Measurements from ENCODE around the gene PLEKHG5.
A peak's percentile ranks its signal among the peaks of the same experiment; 100 is the strongest.
"Not testable (repeated sequence)": the region's sequence is repeated elsewhere in the genome, so short reads cannot be mapped to it uniquely, and the experiment has no call there.

Gene PLEKHG5

GRCh38 chr1:6448749-6449631, 42.5 kb downstream of the PLEKHG5 start:
- H3K27me3 Mint-ChIP-seq = peaks cover 75% of the 10 kb centered on the region
- peak; percentile 49 for DNase-seq

GRCh38 chr1:6447818-6448748, 43.4 kb downstream of the PLEKHG5 start:
- peak; percentile 56 for DNase-seq
- no peaks in the 10 kb centered on the region for H3K36me3 Mint-ChIP-seq (ENCODE audit: low read depth)
- no peaks in the 10 kb centered on the region for H3K9me3 Mint-ChIP-seq
- H3K4me1 Mint-ChIP-seq (ENCODE audit: low read depth) = peaks cover 12% of the 10 kb centered on the region
- no peak overlapping the region for H3K27ac Mint-ChIP-seq
- peaks cover 66% of the 10 kb centered on the region for H3K27me3 Mint-ChIP-seq
- peak overlapping the region; percentile 23 for H3K4me3 Mint-ChIP-seq

More at GRCh38 chr1:6448749-6449631, 42.5 kb downstream of the PLEKHG5 start:
- H3K4me3 Mint-ChIP-seq = no peak overlapping the region
- no peaks in the 10 kb centered on the region for H3K36me3 Mint-ChIP-seq (ENCODE audit: low read depth)
- H3K27ac Mint-ChIP-seq = no peak overlapping the region
- no peaks in the 10 kb centered on the region for H3K9me3 Mint-ChIP-seq
- H3K4me1 Mint-ChIP-seq (ENCODE audit: low read depth) = peaks cover 19% of the 10 kb centered on the region

GRCh38 chr1:6447016-6447817, 44.2 kb downstream of the PLEKHG5 start:
- Mint-ChIP-seq H3K9me3 (no peaks in the 10 kb centered on the region), H3K4me1 (ENCODE audit: low read depth) (peaks cover 12% of the 10 kb centered on the region), H3K36me3 (ENCODE audit: low read depth) (no peaks in the 10 kb centered on the region), H3K27me3 (peaks cover 59% of the 10 kb centered on the region), H3K27ac (no peak overlapping the region), H3K4me3 (peak overlapping the region; percentile 23)
- DNase-seq = no peak

- no peak overlapping the region for H3K27ac Mint-ChIP-seq
- no peak overlapping the region for H3K4me3 Mint-ChIP-seq
These were observed 44.8 kb downstream of the PLEKHG5 start for GRCh38 chr1:6446665-6447015.

GRCh38 chr1:6445929-6446328, 45.5 kb downstream of the PLEKHG5 start:
- H3K4me3 Mint-ChIP-seq, H3K27ac Mint-ChIP-seq: not testable (repeated sequence)
- H3K27me3 Mint-ChIP-seq = peaks cover 64% of the 10 kb centered on the region

More at GRCh38 chr1:6446665-6447015, 44.8 kb downstream of the PLEKHG5 start:
- no peak for DNase-seq
- Mint-ChIP-seq H3K36me3 (ENCODE audit: low read depth) (no peaks in the 10 kb centered on the region), H3K4me1 (ENCODE audit: low read depth) (peaks cover 12% of the 10 kb centered on the region), H3K27me3 (peaks cover 63% of the 10 kb centered on the region), H3K9me3 (no peaks in the 10 kb centered on the region)

GRCh38 chr1:6445062-6445763, 46.3 kb downstream of the PLEKHG5 start:
- Mint-ChIP-seq H3K36me3 (ENCODE audit: low read depth) (no peaks in the 10 kb centered on the region), H3K27me3 (peaks cover 58% of the 10 kb centered on the region), H3K4me3 (no peak overlapping the region), H3K9me3 (no peaks in the 10 kb centered on the region), H3K27ac (no peak overlapping the region), H3K4me1 (ENCODE audit: low read depth) (peaks cover 14% of the 10 kb centered on the region)
- peak; percentile 60 for DNase-seq

More at GRCh38 chr1:6445929-6446328, 45.5 kb downstream of the PLEKHG5 start:
- H3K36me3 Mint-ChIP-seq (ENCODE audit: low read depth); DNase-seq; H3K9me3 Mint-ChIP-seq: not testable (repeated sequence)
- H3K4me1 Mint-ChIP-seq (ENCODE audit: low read depth) = peaks cover 13% of the 10 kb centered on the region

GRCh38 chr1:6444377-6444776, 47.1 kb downstream of the PLEKHG5 start:
- Mint-ChIP-seq H3K4me1 (ENCODE audit: low read depth) (peaks cover 11% of the 10 kb centered on the region), H3K9me3 (no peaks in the 10 kb centered on the region), H3K36me3 (ENCODE audit: low read depth) (no peaks in the 10 kb centered on the region), H3K27me3 (peaks cover 55% of the 10 kb centered on the region), H3K4me3 (no peak overlapping the region), H3K27ac (no peak overlapping the region)
- DNase-seq = no peak

- DNase-seq = no peak
- peaks cover 53% of the 10 kb centered on the region for H3K27me3 Mint-ChIP-seq
These were observed 47.9 kb downstream of the PLEKHG5 start for GRCh38 chr1:6443339-6444115.

GRCh38 chr1:6441586-6441985, 49.9 kb downstream of the PLEKHG5 start:
- H3K27me3 Mint-ChIP-seq = peaks cover 56% of the 10 kb centered on the region
- no peak overlapping the region for H3K4me3 Mint-ChIP-seq
- H3K9me3 Mint-ChIP-seq = no peaks in the 10 kb centered on the region
- H3K36me3 Mint-ChIP-seq (ENCODE audit: low read depth) = no peaks in the 10 kb centered on the region
- DNase-seq = no peak
- H3K4me1 Mint-ChIP-seq (ENCODE audit: low read depth) = peaks cover 4% of the 10 kb centered on the region
- no peak overlapping the region for H3K27ac Mint-ChIP-seq

More at GRCh38 chr1:6443339-6444115, 47.9 kb downstream of the PLEKHG5 start:
- Mint-ChIP-seq H3K9me3 (no peaks in the 10 kb centered on the region), H3K4me3 (no peak overlapping the region), H3K27ac (no peak overlapping the region), H3K4me1 (ENCODE audit: low read depth) (peaks cover 7% of the 10 kb centered on the region), H3K36me3 (ENCODE audit: low read depth) (no peaks in the 10 kb centered on the region)

GRCh38 chr1:6440198-6441126, 51.0 kb downstream of the PLEKHG5 start:
- H3K4me1 Mint-ChIP-seq (ENCODE audit: low read depth) = peaks cover 4% of the 10 kb centered on the region
- H3K36me3 Mint-ChIP-seq (ENCODE audit: low read depth) = no peaks in the 10 kb centered on the region
- H3K9me3 Mint-ChIP-seq = no peaks in the 10 kb centered on the region
- H3K27me3 Mint-ChIP-seq = peaks cover 47% of the 10 kb centered on the region
- DNase-seq = peak; percentile 80
- H3K27ac Mint-ChIP-seq = no peak overlapping the region
- H3K4me3 Mint-ChIP-seq = peak overlapping the region; percentile 23

- Mint-ChIP-seq H3K9me3 (no peaks in the 10 kb centered on the region), H3K4me1 (ENCODE audit: low read depth) (peaks cover 4% of the 10 kb centered on the region), H3K27ac (no peak overlapping the region), H3K27me3 (peaks cover 34% of the 10 kb centered on the region), H3K4me3 (no peak overlapping the region), H3K36me3 (ENCODE audit: low read depth) (no peaks in the 10 kb centered on the region)
- peak; percentile 81 for DNase-seq
These were observed 53.4 kb downstream of the PLEKHG5 start for GRCh38 chr1:6438047-6438525.

GRCh38 chr1:6437012-6437700, 54.3 kb downstream of the PLEKHG5 start:
- DNase-seq; H3K4me3 Mint-ChIP-seq; H3K9me3 Mint-ChIP-seq; H3K27ac Mint-ChIP-seq; H3K4me1 Mint-ChIP-seq (ENCODE audit: low read depth); H3K36me3 Mint-ChIP-seq (ENCODE audit: low read depth): not testable (repeated sequence)
- peaks cover 34% of the 10 kb centered on the region for H3K27me3 Mint-ChIP-seq

Measured in activated T-cell treated with anti-CD3 and anti-CD28 coated beads, Interleukin-2, amount 50 U/mL, for 24 hours (primary cell).